ENCODE results near the gene TFCP2. TPM values are rescaled to one million over a fixed set of nuclear protein-coding genes. Genes with fewer than 3 reads are reported as not detected.

Gene TFCP2
- total RNA-seq, 1 experiment from 2014 or later: 33.9 TPM

GRCh38 chr12:51177897-51178296, 5.0 kb upstream of the TFCP2 start:
- H3K27me3 ChIP-seq (ENCODE audit: control insufficient read depth, insufficient read depth, low read length): no peaks in the 10 kb centered on the region
- in situ Hi-C loops (cut with HindIII; ENCODE audit: low pct_unique_long_range_greater_than_20kb, low sequenced_read_pairs): no loop called here
- H3K4me3 ChIP-seq (ENCODE audit: low read depth in 2 of 2, low read length in 2 of 2): no peak overlapping the region
- CTCF ChIA-PET: no interaction called here
- no peaks in the 10 kb centered on the region for H3K9me3 ChIP-seq (ENCODE audit: control insufficient read depth, insufficient read depth, low read depth, low read length)
- BruUV-seq (replicated peaks): no TSS peak
- POLR2A ChIA-PET: interaction anchor here (0.6 to 0.7 kb wide), 2 partner anchors 533 to 913 kb away, joined by 3 to 9 read pairs; no protein-coding TSS in a partner anchor
- intact Hi-C loops (cut with micrococcal nuclease; ENCODE audit: unreplicated experiment): no loop called here
- H3K4me1 ChIP-seq (ENCODE audit: control insufficient read depth, insufficient read depth, low read length): peaks cover 5% of the 10 kb centered on the region; the same call in 1 of the 2 replicates
- no peaks in the 10 kb centered on the region for H3K36me3 ChIP-seq (ENCODE audit: control insufficient read depth, insufficient read depth, low read length)
- ATAC-seq (no peak), DNase-seq (ENCODE audit: low read depth, low spot score) (no peak)
- TF ChIP-seq REST (IDR thresholded peaks at IDR 0.05; ENCODE audit: insufficient read depth in 1 of 2, low read depth in 2 of 2, low read length in 1 of 2) (no peak), POLR2AphosphoS5 (IDR thresholded peaks at IDR 0.05; ENCODE audit: low read depth, low read length) (no peak), TCF7L2 (IDR thresholded peaks at IDR 0.05; ENCODE audit: low read depth, low read length) (no peak), CTCF (IDR thresholded peaks at IDR 0.05) (no peak), SIN3A (IDR thresholded peaks at IDR 0.05; ENCODE audit: borderline replicate concordance, insufficient read depth, low read depth, low read length) (no peak)
- no peak overlapping the region for H3K27ac ChIP-seq (ENCODE audit: low read length)

GRCh38 chr12:51174501-51174900, 1.6 kb upstream of the TFCP2 start:
- Histone ChIP-seq H3K9me3 (ENCODE audit: control insufficient read depth, insufficient read depth, low read depth, low read length) (no peaks in the 10 kb centered on the region), H3K27ac (ENCODE audit: low read length) (peak overlapping the region; percentile 96; the same call in 1 of the 2 replicates), H3K36me3 (ENCODE audit: control insufficient read depth, insufficient read depth, low read length) (peaks cover 2% of the 10 kb centered on the region; the same call in 1 of the 2 replicates), H3K4me1 (ENCODE audit: control insufficient read depth, insufficient read depth, low read length) (peaks cover 10% of the 10 kb centered on the region), H3K27me3 (ENCODE audit: control insufficient read depth, insufficient read depth, low read length) (no peaks in the 10 kb centered on the region), H3K4me3 (ENCODE audit: low read depth in 2 of 2, low read length in 2 of 2) (no peak overlapping the region)
- CTCF ChIA-PET: interaction anchor here (1.2 kb wide), 1 partner anchor 167 kb away, joined by 3 read pairs; no protein-coding TSS in a partner anchor
- no TSS peak for BruUV-seq (replicated peaks)
- POLR2A ChIA-PET: interaction anchor here (0.6 kb wide), 1 partner anchor 8 kb away, joined by 4 read pairs; no protein-coding TSS in a partner anchor
- in situ Hi-C loops (cut with HindIII; ENCODE audit: low pct_unique_long_range_greater_than_20kb, low sequenced_read_pairs) (no loop called here), intact Hi-C loops (cut with micrococcal nuclease; ENCODE audit: unreplicated experiment) (no loop called here)
- TF ChIP-seq TCF7L2 (IDR thresholded peaks at IDR 0.05; ENCODE audit: low read depth, low read length): no peak
- DNase-seq (ENCODE audit: low read depth, low spot score) (no peak), ATAC-seq (no peak)

GRCh38 chr12:51171884-51172514, 936 bp downstream of the TFCP2 start:
- no peak for DNase-seq (ENCODE audit: low read depth, low spot score)
- BruUV-seq (replicated peaks): no TSS peak

More at GRCh38 chr12:51171884-51172514, 936 bp downstream of the TFCP2 start:
- ATAC-seq: peak; percentile 42
- TF ChIP-seq REST (IDR thresholded peaks at IDR 0.05; ENCODE audit: insufficient read depth in 1 of 2, low read depth in 2 of 2, low read length in 1 of 2) (no peak), SIN3A (IDR thresholded peaks at IDR 0.05; ENCODE audit: borderline replicate concordance, insufficient read depth, low read depth, low read length) (no peak), CTCF (IDR thresholded peaks at IDR 0.05) (no peak), TCF7L2 (IDR thresholded peaks at IDR 0.05; ENCODE audit: low read depth, low read length) (no peak), POLR2AphosphoS5 (IDR thresholded peaks at IDR 0.05; ENCODE audit: low read depth, low read length) (no peak)
- no peaks in the 10 kb centered on the region for H3K9me3 ChIP-seq (ENCODE audit: control insufficient read depth, insufficient read depth, low read depth, low read length)
- intact Hi-C loops (cut with micrococcal nuclease; ENCODE audit: unreplicated experiment) (no loop called here), in situ Hi-C loops (cut with HindIII; ENCODE audit: low pct_unique_long_range_greater_than_20kb, low sequenced_read_pairs) (no loop called here)
- no peaks in the 10 kb centered on the region for H3K27me3 ChIP-seq (ENCODE audit: control insufficient read depth, insufficient read depth, low read length)
- ChIA-PET POLR2A (interaction anchor here (0.5 kb wide), 1 partner anchor 688 kb away, joined by 4 read pairs; no protein-coding TSS in a partner anchor), CTCF (interaction anchor here (0.5 to 0.6 kb wide), 3 partner anchors 46 to 408 kb away, joined by 3 to 7 read pairs (median 5); partner anchors contain the start of genes ATF1 and POU6F1)
- peak overlapping the region; percentile 96 for H3K27ac ChIP-seq (ENCODE audit: low read length)
- peak overlapping the region; percentile 83 to 94 for H3K4me3 ChIP-seq (ENCODE audit: low read depth in 2 of 2, low read length in 2 of 2)
- peaks cover 2% of the 10 kb centered on the region; the same call in 1 of the 2 replicates for H3K36me3 ChIP-seq (ENCODE audit: control insufficient read depth, insufficient read depth, low read length)
- H3K4me1 ChIP-seq (ENCODE audit: control insufficient read depth, insufficient read depth, low read length): peaks cover 10% of the 10 kb centered on the region

All from Panc1 (cell line).